Suprapubic skin (tissue), 4 donors: Measurements from ENCODE around the gene LENEP. TPM values are rescaled to one million over a fixed set of nuclear protein-coding genes. Genes with fewer than 3 reads are reported as not detected.
A peak's percentile ranks its signal among the peaks of the same experiment; 100 is the strongest.

Experiments
- DNase-seq, 2 donors: peaks; one replicate each; pipeline ENCODE4 v3.0.0-alpha.2; 2019; ENCODE audit warnings: low spot score in 2 of 2
- H3K27ac ChIP-seq: fragments of 200-600 bp; sonication (generic); one replicate; pipeline ENCODE4 v1.5.1; 2019
- H3K27me3 ChIP-seq: fragments of 200-600 bp; sonication (generic); one replicate; pipeline ENCODE4 v1.5.1; 2019
- H3K36me3 ChIP-seq: fragments of 200-600 bp; sonication (generic); one replicate; pipeline ENCODE4 v1.5.1; 2019
- H3K4me1 ChIP-seq: fragments of 200-600 bp; sonication (generic); one replicate; pipeline ENCODE4 v1.5.1; 2019
- H3K4me3 ChIP-seq: fragments of 200-600 bp; sonication (generic); one replicate; pipeline ENCODE4 v1.5.1; 2019; ENCODE audit warnings: mild to moderate bottlenecking
- H3K9me3 ChIP-seq: fragments of 200-600 bp; sonication (generic); one replicate; pipeline ENCODE4 v1.5.1; 2019
- EP300 ChIP-seq: sonication (generic); formaldehyde crosslinking; IDR thresholded peaks from one replicate; pipeline ENCODE4 v1.6.1; 2017; ENCODE audit warnings: antibody characterized with exemption
- POLR2A ChIP-seq, 2 donors: fragments of 450-650 bp; IDR thresholded peaks; one replicate each; pipeline ENCODE4 v1.6.1; 2017; ENCODE audit warnings: antibody characterized with exemption in 2 of 2, mild to moderate bottlenecking in 2 of 2, moderate library complexity in 2 of 2
- POLR2AphosphoS5 ChIP-seq, 3 donors: sonication (generic); formaldehyde crosslinking; IDR thresholded peaks; one replicate each; pipeline ENCODE4 v1.6.1; 2017; ENCODE audit warnings: antibody characterized with exemption in 3 of 3
- WGBS: methylation state at CpG from one replicate; pipeline ENCODE4 v1.1.5; 2018; 5-methylcytosine and 5-hydroxymethylcytosine counted together
- total RNA-seq, 4 donors: library from RNA; depleted of rRNA; stranded (reverse); fragments of >200 nt; gene quantifications; one replicate each; pipeline ENCODE4 v1.1.0, GENCODE V29; 2016
- TF ChIP-seq, protein P1 (sequence below), 2 donors: fragments of 200-600 bp in 1 of 2; fragments of 450-650 bp in 1 of 2; sonication (generic) in 1 of 2; IDR thresholded peaks; one replicate each; pipeline ENCODE4 v1.5.1; 2016 to 2019; ENCODE audit warnings: antibody characterized with exemption in 2 of 2, mild to moderate bottlenecking in 1 of 2, moderate library complexity in 1 of 2

LENEP gene
- total RNA-seq, 4 donors from 2014 or later = 3.0 TPM; not detected in 3

DNA sequence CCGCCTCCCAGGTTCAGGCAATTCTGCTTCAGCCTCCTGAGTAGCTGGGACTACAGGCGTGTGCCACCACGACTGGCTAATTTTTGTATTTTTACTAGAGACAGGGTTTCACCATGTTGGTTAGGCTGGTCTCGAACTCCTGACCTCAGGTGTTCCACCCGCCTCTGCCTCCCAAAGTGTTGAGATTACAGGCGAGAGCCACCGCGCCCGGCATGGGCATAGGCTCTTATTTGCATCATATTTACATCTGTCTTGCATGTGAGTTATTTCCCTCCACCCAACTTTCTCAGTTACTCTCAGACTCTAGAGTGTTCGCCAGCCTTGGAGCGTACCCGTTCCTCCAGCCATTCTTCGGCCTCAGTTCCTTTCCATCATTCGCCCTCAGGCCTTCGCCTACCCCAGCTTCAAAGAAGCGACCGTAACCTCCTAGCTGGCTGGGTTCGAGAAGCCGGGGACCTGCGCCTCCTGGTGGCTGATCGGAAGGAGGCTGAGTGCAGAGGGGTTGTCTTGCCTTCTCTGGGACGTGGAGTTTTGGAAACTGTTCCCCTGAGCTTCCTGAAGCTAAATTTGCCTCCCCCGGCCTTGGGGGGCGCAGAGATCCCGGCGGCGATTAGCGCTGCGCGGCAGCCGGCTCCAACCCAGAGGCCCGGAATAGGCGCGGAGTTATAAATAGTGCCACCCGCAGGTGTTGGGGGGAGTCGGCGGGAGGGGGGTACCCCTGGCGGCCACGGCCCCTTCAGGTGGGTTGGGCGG is 5.6 kb downstream of the LENEP start:
- DNase-seq = peak; percentile 76 to 82
- peak overlapping the region; percentile 96 for H3K27ac ChIP-seq
- peaks cover 36% of the 10 kb centered on the region for H3K4me1 ChIP-seq
- H3K9me3 ChIP-seq = no peaks in the 10 kb centered on the region
- no peaks in the 10 kb centered on the region for H3K27me3 ChIP-seq
- peak overlapping the region; percentile 97 for H3K4me3 ChIP-seq
- WGBS = 10% methylated on average over 30 of the region's 40 CpGs
- TF ChIP-seq, protein P1, sequence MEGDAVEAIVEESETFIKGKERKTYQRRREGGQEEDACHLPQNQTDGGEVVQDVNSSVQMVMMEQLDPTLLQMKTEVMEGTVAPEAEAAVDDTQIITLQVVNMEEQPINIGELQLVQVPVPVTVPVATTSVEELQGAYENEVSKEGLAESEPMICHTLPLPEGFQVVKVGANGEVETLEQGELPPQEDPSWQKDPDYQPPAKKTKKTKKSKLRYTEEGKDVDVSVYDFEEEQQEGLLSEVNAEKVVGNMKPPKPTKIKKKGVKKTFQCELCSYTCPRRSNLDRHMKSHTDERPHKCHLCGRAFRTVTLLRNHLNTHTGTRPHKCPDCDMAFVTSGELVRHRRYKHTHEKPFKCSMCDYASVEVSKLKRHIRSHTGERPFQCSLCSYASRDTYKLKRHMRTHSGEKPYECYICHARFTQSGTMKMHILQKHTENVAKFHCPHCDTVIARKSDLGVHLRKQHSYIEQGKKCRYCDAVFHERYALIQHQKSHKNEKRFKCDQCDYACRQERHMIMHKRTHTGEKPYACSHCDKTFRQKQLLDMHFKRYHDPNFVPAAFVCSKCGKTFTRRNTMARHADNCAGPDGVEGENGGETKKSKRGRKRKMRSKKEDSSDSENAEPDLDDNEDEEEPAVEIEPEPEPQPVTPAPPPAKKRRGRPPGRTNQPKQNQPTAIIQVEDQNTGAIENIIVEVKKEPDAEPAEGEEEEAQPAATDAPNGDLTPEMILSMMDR (IDR thresholded peaks at IDR 0.05) = peak; percentile 72 to 76
- no peak for TF ChIP-seq POLR2AphosphoS5 (IDR thresholded peaks at IDR 0.05)
- TF ChIP-seq EP300 = no peak
- no peak for TF ChIP-seq POLR2A (IDR thresholded peaks at IDR 0.05)
- no peaks in the 10 kb centered on the region for H3K36me3 ChIP-seq

DNA sequence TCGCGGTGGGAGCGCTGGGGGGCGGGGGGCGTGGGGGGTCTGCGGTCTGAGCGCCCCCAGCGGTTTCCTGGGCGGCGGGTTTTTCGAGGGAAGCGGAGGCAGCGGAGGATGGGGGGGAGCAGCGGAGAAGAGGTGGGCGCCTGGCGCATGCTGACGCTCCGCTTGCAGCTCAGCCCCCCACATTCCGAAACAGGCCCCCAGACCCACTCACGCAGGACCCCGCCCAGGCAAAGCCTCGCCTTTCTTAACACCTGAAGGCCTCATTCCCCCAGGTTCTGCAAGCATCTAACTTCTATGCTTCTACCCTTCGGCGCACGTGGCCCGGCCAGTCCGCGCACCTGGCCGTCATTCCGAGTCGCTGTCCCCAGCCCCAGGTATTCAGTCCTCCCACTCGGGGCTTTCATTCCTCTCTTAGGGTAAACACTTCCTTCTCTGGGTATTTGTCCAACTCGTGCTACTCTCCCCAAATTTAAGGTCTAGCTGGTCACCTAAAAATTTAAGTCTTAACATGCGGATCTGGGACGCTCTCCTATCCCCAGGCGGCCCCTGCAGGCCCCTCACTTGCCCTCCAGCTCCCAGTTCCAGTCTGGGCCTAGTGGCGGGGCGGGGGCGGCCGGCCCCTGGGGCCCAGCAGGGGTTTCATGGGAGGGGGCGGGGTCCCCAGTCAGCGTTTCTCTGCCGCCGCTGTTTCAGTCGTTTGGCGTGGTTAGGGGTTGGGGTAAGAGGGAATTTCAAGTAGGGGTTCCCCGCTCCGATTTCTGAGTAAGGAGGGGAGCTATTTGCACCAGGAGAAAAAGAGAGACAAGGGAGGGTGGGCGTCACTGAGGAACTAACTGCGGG is 6.4 kb downstream of the LENEP start:
- Histone ChIP-seq H3K27me3 (no peaks in the 10 kb centered on the region), H3K9me3 (no peaks in the 10 kb centered on the region), H3K27ac (peak overlapping the region; percentile 96), H3K36me3 (no peaks in the 10 kb centered on the region), H3K4me1 (peaks cover 43% of the 10 kb centered on the region), H3K4me3 (peak overlapping the region; percentile 97)
- 3% methylated on average over 34 of the region's 50 CpGs for WGBS
- TF ChIP-seq POLR2A (IDR thresholded peaks at IDR 0.05) (no peak), EP300 (no peak), POLR2AphosphoS5 (IDR thresholded peaks at IDR 0.05) (no peak)
- TF ChIP-seq, protein P1 (IDR thresholded peaks at IDR 0.05) = no peak
- DNase-seq = peak in 1 of 2 donors; percentile 68

DNA sequence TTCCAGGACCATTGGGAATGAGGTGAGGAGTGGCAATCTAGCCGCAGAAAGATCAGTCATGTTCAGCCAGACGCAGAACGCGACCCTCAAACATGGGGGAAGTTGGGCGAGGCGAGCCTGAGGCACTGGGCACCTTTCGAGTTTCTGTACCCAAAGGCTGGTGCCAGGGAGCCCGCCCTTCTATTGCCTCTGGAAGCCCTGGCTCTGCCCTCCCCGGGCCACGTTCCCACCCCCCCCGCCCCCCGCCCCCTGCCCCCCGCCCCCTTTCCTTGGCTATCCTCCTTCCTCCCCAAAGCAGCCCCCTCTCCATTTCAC is 7.0 kb downstream of the LENEP start:
- WGBS = 0% methylated on average over 12 of the region's 13 CpGs
- H3K36me3 ChIP-seq = no peaks in the 10 kb centered on the region
- H3K9me3 ChIP-seq = no peaks in the 10 kb centered on the region
- peak in 1 of 2 donors; percentile 79 for DNase-seq
- peak overlapping the region; percentile 97 for H3K4me3 ChIP-seq
- no peaks in the 10 kb centered on the region for H3K27me3 ChIP-seq
- H3K27ac ChIP-seq = peak overlapping the region; percentile 96
- H3K4me1 ChIP-seq = peaks cover 49% of the 10 kb centered on the region
- TF ChIP-seq POLR2AphosphoS5 (IDR thresholded peaks at IDR 0.05) (no peak), EP300 (no peak), POLR2A (IDR thresholded peaks at IDR 0.05) (no peak)
- TF ChIP-seq, protein P1 (IDR thresholded peaks at IDR 0.05) = no peak

DNA sequence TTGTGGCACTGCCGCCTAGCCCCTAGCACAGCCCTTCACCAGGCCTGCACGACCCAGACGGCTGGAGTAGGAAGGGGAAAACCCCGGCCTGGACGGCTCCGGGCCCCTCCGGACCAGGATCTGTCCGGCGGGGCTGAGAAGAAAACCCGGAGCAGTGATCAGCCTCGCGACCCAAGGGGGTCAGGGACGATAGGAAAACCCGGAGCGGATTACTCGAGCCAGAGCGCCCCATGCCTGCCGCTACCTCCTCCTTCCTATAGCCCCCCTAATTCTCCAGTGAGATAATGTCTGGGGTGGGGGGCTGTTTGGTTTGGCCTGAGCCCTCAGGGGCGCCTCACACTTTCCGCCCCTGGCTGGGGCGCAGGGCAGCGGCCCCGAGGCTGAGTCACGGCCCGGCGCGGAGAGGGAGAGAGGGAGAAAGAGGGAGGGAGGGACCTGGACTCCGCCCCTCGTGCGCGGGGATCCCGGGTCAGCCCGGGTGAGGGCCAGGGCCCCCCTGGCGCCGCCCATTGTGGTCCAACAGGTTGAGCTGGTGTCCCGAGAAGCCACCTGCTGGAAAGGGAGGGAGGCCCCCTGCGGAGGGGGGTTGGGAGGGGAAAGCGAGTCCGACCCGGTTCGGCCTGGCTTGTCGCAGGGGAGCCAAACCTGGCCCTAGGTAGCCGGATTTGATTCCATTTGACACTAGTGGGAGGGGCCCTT is 7.5 kb downstream of the LENEP start:
- 0% methylated on average over 5 of the region's 43 CpGs for WGBS
- peaks cover 50% of the 10 kb centered on the region for H3K4me1 ChIP-seq
- H3K36me3 ChIP-seq = no peaks in the 10 kb centered on the region
- H3K4me3 ChIP-seq = peak overlapping the region; percentile 97
- H3K27ac ChIP-seq = peak overlapping the region; percentile 96
- peak; percentile 96 for DNase-seq
- no peaks in the 10 kb centered on the region for H3K27me3 ChIP-seq
- TF ChIP-seq, protein P1 (IDR thresholded peaks at IDR 0.05) = no peak
- TF ChIP-seq POLR2A (IDR thresholded peaks at IDR 0.05) (peak in 1 of 2 donors; percentile 71), POLR2AphosphoS5 (IDR thresholded peaks at IDR 0.05) (peak in 2 of 3 donors; percentile 63 to 78)
- no peaks in the 10 kb centered on the region for H3K9me3 ChIP-seq

DNA sequence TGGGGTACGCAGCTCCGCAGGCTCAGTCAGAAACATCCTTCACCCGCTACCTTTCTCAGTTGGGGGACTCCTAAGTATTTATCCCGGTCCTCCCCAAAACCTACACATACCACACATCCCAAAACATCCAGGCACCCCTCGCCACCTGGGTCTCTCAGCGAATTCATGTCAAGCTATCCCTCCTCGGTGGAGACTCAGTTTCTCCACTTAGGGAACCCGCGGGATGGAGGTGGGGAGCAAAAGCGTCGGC is 8.0 kb downstream of the LENEP start:
- DNase-seq = no peak
- Histone ChIP-seq H3K4me3 (peak overlapping the region; percentile 97), H3K27ac (peak overlapping the region; percentile 96), H3K4me1 (peaks cover 54% of the 10 kb centered on the region), H3K9me3 (no peaks in the 10 kb centered on the region), H3K36me3 (no peaks in the 10 kb centered on the region), H3K27me3 (no peaks in the 10 kb centered on the region)
- no peak for TF ChIP-seq EP300
- TF ChIP-seq, protein P1 (IDR thresholded peaks at IDR 0.05) = no peak
- TF ChIP-seq POLR2AphosphoS5 (IDR thresholded peaks at IDR 0.05) = no peak
- no peak for TF ChIP-seq POLR2A (IDR thresholded peaks at IDR 0.05)
- 1% methylated on average over 10 of the region's 11 CpGs for WGBS
